HG03175 (cell line): Measurements from ENCODE around the gene ZNF722.
"Not testable (repeated sequence)": the region's sequence is repeated elsewhere in the genome, so short reads cannot be mapped to it uniquely, and the experiment has no call there.

Experiments
- ATAC-seq: cut with Tn5 transposase; IDR thresholded peaks from one replicate; pipeline ENCODE4 v1.9.1; 2021; ENCODE audit warnings: mild to moderate bottlenecking, moderate library complexity; ENCODE audit not compliant: unreplicated experiment

The ZNF722 gene

DNA sequence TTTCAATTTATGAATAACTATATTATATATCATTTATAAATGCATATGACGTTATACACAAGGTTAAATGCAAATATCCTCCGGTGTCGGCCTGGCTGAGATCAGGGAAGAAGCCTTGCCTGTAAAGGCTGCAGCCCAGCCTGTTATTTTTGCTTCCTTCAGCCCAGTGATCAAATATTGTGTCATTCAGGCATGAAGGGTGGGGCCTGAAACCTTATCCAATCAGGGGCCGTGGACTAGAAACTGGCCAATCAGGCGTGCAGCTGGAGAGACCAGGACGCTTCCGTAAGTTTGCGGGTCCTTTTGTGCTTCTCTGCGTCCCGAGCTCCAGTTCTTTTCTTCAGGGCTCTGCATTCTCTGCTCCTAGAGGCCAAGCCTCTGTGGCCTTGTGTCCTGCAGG, at the start of gene ZNF722:
TSS of gene ZNF722 (plus strand) at position 301 of the 400 bp plus-strand sequence. CDS start 113 bp downstream, outside the sequence.
- ATAC-seq, result no peak

DNA sequence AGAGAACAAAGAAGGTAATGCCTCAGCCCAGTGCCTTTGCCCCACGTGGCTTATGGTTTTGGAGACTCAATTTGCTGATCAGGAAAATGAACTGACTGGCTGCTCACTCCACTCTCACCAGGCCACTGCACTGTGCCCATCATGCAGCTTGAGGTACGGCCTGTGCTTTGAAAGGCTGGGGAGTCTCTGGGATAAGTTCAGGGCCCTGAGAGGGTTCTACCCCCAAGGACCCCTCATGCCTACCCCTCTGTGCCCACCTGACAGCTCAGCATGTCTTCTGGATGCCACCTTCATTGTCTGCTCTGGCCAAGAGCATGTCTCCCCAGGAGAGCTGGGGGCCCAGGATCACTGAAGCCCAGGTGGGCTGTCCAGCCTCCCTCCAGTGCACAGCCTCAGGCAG, 45.5 kb upstream of the ZNF722 start:
- no peak for ATAC-seq

GRCh38 chr7:63968629-63969028, 30.0 kb upstream of the ZNF722 start:
- ATAC-seq, result no peak

DNA sequence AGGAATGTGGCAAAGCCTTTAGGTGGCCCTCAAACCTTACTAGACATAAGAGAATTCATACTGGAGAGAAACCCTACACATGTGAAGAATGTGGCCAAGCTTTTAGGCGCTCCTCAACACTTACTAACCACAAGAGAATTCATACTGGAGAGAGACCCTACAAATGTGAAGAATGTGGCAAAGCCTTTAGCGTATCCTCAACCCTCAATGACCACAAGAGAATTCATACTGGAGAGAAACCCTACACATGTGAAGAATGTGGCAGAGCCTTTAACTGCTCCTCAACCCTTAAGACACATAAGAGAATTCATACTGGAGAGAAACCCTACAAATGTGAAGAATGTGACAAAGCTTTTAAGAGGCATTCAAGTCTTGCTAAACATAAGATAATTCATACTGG, 16.8 kb downstream of the ZNF722 start:
- ATAC-seq, result not testable (repeated sequence)

DNA sequence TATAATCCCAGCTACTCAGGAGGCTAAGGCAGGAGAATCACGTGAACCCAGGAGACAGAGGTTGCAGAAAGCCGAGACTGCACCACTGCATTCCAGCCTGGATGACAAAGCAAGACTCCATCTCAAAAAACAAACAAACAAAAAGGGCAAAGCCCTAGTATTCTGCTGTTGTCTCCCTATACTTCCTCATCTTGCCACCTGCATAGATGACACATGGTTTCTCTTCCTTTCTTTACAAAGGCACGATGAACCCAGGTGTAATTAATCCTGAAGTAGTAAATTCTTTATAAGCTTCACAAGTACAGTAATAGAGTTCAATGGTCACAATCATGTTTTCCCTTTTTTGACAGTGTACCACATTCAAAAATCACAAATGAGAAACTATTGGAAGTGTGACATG, 36.7 kb downstream of the ZNF722 start:
- no peak for ATAC-seq

GRCh38 chr7:64037095-64037494, 38.4 kb downstream of the ZNF722 start:
- ATAC-seq, result no peak

GRCh38 chr7:64045301-64046040, 46.8 kb downstream of the ZNF722 start, which contains the start of gene ZNF727:
Gene ZNF727 (plus strand): TSS chr7:64045434. CDS start chr7:64045622, 188 bp downstream.
- no peak for ATAC-seq

DNA sequence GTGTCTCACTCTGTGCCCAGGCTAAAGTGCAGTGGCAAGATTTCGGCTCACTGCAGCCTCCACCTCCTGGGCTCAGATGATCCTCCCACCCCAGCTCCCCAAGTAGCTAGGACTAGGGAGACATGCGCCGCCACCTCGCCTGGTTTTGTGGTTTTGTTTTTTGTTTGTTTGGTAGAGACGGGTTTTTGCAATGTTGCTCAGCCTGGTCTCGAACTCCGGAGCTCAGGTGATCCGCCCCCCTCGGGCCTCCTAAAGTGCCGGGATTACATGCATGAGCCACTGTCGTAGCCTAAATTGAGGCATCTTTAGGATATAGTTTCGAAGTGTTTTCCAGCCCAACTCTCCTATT, 47.4 kb downstream of the ZNF722 start:
- ATAC-seq, result no peak
